NCI-H2196 treated with DMSO at 0.1 percent for 48 hours (cell line): ENCODE data around the gene SNX17.
"Not testable (repeated sequence)": the region's sequence is repeated elsewhere in the genome, so short reads cannot be mapped to it uniquely, and the experiment has no call there.

Experiments used
- DNase-seq: peaks from one replicate; lab custom pipeline; 2025; ENCODE audit not compliant: unreplicated experiment; lab: John Stamatoyannopoulos, UW

Gene SNX17, protein sequence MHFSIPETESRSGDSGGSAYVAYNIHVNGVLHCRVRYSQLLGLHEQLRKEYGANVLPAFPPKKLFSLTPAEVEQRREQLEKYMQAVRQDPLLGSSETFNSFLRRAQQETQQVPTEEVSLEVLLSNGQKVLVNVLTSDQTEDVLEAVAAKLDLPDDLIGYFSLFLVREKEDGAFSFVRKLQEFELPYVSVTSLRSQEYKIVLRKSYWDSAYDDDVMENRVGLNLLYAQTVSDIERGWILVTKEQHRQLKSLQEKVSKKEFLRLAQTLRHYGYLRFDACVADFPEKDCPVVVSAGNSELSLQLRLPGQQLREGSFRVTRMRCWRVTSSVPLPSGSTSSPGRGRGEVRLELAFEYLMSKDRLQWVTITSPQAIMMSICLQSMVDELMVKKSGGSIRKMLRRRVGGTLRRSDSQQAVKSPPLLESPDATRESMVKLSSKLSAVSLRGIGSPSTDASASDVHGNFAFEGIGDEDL

GRCh38 chr2:27370026-27370815 is at the start of gene SNX17, which contains the start of gene EIF2B4:
Gene SNX17, plus strand, starts transcription at chr2:27370616. Its CDS starts 128 bp downstream, at chr2:27370744.
Gene EIF2B4, minus strand, starts transcription at chr2:27370338. Its CDS starts 24 bp downstream, at chr2:27370314.
- DNase-seq = peak; percentile 95

DNA sequence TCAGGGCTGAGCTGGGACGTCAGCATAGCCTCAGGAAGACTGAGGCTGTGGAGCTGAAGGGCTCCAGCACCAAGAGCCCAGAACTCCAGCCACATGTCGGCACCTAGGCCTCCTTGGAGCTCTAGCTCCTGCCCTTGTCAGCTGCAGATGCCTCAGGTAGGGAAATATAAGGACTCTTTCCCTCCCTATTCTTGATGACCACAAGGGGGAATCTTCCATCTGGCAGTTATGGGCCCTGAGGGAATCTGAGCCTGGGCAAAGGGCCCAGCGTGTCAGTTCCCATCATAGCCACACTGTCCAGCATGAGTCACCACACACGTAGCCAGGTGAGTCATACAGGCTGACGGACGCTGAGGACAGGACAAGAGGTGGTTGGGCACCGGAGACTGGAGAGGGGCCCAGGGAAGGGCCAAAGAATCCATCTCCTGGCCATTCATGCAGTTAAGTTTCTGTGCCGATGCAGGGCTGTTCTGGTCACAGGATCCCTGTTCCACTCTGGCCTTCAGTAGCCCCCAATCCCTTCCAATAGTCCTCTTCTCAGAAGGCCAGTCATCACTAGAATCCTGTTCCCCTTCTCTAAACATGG is 49.4 kb upstream of the SNX17 start:
- DNase-seq = peak; percentile 87

GRCh38 chr2:27322301-27322765 is 48.1 kb upstream of the SNX17 start:
- DNase-seq = no peak

DNA sequence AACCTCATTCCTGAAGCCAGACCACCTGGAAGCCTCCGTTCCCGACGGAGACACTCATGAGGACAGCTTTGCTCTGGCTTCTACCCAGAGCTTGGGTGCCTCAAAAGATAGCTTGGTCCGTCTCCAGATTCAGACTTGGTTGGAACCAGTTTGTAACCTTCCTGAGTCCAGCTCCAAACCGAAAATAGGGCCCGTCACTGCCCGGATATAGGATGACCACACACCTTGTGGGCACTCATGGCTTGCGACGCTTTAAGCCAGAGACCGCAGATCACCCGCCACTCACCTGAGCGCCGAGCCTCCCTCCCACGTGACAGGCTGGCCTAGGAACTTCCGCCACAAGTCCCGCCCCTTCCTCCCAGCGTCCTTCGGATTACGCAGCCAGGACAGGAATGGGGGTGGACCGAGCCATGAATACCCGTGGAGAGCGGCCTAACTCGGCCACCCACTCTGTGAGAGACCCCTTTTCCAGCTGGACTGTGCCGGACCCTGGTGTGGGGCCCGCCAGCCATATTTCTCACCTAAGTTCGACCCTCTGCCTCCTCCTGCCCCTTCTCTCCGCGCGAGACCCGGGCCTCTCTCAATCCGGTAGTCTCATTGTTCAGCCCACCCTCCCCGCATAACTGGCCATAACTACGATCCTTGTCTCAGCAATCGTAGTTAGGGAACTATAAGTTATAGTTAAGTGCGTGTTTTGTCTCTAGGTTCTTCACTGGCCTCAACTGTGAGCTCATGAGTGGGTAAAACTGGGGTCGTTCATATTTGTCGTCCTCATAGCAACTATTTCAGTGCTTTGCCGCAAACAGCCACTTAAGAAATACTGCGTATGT is 47.4 kb upstream of the SNX17 start, which contains the start of gene MPV17:
TSS of gene MPV17 (minus strand) at position 332 of the 830 bp plus-strand sequence. CDS start 580 bp downstream, outside the sequence.
- DNase-seq = peak; percentile 93

DNA sequence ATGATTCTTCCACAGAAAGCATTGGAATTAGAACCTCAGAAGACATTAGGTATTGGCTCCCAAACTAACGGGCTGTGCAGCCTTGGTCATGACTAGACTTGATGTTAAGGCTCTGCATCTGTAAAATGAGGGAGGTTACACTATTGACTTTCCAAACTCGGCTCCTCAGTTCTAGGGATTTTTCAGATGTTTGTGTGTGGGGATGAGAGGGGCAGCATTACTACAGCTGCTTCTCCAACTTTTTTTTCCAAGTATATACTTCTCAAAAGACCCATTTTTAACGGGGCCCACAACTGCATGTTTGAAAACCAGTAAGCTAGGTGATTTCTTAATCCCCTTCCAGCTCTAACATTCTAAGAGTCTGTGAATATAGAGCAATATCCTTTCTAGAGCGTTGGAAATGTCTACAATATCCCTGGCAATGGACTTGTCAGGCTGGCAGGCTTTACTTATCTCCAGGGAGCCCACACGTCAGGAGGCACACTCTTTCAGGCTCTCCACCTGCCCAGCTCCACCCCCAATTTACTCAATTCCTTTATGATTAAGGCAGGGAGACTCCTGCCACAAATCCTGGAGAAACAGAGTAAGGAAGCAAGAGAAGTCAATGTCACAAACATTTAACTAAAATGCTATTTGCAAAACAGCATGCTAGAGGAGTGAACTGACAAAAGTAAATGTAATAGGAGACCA is 46.7 kb upstream of the SNX17 start:
- no peak for DNase-seq

DNA sequence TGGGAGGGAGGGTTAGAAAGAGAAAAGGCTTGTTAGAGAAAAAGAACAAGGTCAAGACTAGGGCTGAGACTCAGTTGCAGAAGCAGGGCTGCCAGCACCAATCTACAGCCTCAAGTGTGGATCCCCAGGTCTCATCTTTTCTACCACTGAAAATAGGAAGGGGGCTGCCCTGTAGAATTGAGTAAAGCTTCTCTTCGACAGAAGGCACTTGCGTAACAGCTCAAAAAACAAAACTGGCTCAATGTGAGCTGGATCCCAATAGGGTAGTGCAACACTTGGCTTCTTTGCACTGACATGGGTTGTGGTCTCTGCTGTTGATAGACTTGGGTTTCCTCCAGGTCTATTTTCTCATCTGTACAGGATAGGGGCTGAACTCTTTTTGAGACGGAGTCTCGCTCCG is 45.7 kb upstream of the SNX17 start:
- no peak for DNase-seq

GRCh38 chr2:27335311-27335710 is 35.1 kb upstream of the SNX17 start:
- DNase-seq = no peak

- no peak for DNase-seq
These were observed 34.2 kb upstream of the SNX17 start for GRCh38 chr2:27336173-27336572.

- DNase-seq = no peak
These were observed 22.8 kb upstream of the SNX17 start for GRCh38 chr2:27347641-27348040.

DNA sequence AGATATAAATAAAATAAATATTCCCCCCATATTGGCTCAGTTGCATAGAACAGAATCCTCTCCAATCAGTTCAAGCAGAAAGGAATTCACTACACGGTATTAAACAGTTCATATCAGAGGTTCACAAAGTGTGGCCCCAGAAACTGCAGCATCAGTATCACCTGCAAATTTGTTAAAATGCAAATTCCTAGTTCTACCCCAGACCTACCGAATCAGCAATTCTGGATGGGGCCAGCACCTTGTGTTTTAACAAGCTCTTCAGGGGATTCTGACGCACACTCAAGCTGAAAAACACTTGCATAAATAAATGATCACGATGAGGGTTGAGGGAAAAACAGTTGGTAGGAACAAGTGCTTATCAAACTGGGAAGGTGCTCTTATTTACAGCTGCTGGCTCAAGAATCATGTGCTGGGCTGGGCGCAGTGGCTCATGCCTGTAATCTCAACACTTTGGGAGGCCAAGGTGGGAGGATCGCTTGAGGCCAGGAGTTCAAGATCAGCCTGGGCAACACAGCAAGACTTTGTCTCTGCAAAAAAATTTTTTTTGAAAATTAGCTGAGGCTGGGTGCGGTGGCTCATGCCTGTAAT is 20.2 kb upstream of the SNX17 start:
- DNase-seq = no peak

- no peak for DNase-seq
These were observed 18.4 kb upstream of the SNX17 start for GRCh38 chr2:27351802-27352598.

- not testable (repeated sequence) for DNase-seq
These were observed 17.0 kb upstream of the SNX17 start for GRCh38 chr2:27353386-27353761.

GRCh38 chr2:27353762-27354596 is 16.4 kb upstream of the SNX17 start:
- no peak for DNase-seq

GRCh38 chr2:27354597-27354927 is 15.9 kb upstream of the SNX17 start:
- DNase-seq = no peak

- DNase-seq = peak; percentile 48
These were observed 14.4 kb upstream of the SNX17 start for GRCh38 chr2:27356056-27356381.

- peak; percentile 91 for DNase-seq
These were observed 13.8 kb upstream of the SNX17 start, which contains the start of gene GTF3C2 for GRCh38 chr2:27356382-27357181. Gene GTF3C2, minus strand, starts transcription at chr2:27356764. Its CDS starts 13,210 bp downstream, at chr2:27343554.
